Occipital lobe (tissue), 2 donors: Measurements from ENCODE around the gene GLI2. TPM values are rescaled to one million over a fixed set of nuclear protein-coding genes. Genes with fewer than 3 reads are reported as not detected.

Source experiments
- DNase-seq: peaks from one replicate; lab custom pipeline; 2025; lab: John Stamatoyannopoulos, UW
- total RNA-seq: library from RNA; depleted of rRNA; stranded (reverse); fragments of >200 nt; gene quantifications from one replicate; pipeline ENCODE4 v1.2.3, GENCODE V29; 2014

The GLI2 gene
- total RNA-seq, 1 donor from 2014 or later, result 2.8 TPM

GRCh38 chr2:120737340-120738101 is 1.9 kb downstream of the GLI2 start:
- DNase-seq, result no peak

- no peak for DNase-seq
Observed at GRCh38 chr2:120738117-120738516, 2.4 kb downstream of the GLI2 start.

DNA sequence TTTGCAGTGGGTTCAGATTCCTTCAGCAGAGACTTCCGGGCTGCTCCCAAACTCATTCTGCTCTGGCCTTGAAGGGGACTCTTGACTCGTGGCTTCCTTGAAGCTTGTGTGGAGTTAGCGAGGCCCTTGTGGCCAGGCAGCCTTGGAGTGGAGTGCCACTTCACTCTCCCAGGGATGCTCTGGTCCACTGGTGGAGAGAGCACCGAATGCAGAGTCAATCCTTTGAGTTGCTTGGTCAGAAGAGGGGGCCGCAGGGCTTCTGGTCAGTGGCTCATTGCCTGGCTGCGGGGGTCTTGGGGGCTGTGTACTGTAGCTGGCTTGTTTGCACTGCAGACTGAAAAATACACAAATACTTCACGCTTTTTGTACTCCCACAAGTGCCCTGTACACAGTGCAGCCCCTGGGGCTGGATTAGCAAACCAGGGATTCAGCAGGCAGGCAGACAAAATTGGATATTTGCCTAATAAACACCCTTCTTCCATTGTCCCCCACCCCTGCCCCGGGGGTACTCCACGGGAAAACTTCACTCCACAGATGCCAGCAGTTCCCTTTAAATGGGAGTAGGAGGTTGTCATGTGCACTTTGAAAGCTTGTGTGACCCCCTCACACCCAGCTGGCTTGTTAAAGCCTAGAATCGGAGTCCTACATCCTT is 3.2 kb downstream of the GLI2 start:
- no peak for DNase-seq

DNA sequence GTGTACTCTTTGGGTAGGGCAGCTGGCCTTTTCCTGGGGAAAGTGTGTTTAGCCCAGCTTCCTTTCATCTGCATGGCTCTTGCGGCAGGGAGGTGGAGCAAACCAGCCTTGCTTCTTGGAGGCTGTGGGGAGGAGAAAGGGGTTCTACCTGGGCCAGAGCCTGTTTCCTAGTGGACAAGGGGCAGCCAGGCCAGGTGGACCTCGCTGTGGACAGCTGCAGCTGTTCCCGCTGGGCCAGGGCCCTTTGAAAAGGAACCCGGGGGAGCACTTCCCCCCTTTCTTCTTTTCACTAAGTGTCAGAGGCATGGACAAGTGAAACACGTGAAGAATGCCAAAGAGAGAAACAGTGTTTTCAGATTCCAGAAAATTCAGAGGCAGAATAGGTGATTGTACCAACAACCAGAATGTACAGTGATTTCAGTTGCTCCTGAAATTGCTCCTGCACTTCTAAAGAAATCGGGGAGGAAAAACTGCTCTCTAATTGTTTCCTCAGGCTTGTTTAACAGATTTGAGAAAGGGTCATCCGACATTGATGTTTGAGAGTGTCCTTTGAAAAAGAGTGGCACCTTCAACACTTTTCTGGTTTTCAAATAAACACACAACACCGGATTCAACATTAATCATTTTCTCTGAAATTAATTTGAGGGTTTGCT is 3.9 kb downstream of the GLI2 start:
- no peak for DNase-seq

- no peak for DNase-seq
Observed at GRCh38 chr2:120740375-120740764, 4.7 kb downstream of the GLI2 start.

GRCh38 chr2:120740765-120741524 is 5.3 kb downstream of the GLI2 start:
- DNase-seq, result no peak

DNA sequence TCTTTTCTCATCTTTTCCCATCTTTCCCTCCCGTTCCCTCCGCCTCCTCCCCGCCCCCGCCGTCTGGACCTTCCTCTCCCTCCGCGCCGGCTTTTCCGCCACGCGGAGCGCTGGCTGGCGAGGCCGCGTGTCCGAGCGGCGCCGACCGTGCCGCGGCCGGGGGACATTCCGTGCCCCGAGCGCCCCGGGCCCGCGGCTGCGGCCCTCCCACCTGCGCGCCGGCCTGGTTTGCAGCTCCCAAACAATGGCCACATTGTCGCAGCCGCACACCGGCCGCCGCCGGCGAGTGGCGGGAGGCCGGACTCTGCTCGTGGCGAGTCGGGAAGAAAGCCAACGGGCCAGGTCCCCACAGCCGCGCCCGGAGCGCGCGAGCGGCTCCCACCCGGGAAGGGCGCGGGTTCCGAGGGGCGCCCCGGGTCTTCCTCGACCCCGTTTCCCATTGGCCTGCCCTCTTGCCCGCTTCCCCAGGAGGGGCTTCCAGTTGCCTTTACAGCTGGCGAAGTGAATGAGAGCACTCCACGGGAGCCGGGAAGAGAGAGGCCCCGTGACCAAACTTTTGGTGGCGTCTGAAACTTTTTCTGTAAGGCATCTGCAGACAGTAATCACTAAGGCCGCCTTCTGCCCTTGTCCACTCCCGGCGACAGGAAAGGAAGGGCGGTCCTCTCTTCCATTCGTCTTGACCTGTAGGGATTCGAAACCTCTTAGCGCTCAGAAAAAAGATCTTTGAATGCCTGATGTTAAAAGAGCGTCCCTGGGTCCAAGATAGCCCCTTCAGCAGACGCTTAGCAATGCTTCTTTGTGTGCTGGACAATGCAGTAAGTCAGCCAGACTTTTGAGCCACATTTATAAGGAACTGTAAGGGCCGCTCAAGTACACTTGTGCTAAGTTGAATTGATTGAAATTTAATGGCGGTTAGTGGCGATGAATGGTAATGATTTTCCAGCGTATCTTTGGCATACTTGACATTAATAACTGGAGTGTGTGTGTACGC is 6.2 kb downstream of the GLI2 start:
- no peak for DNase-seq

- DNase-seq, result no peak
Observed at GRCh38 chr2:120743657-120744056, 8.0 kb downstream of the GLI2 start.

DNA sequence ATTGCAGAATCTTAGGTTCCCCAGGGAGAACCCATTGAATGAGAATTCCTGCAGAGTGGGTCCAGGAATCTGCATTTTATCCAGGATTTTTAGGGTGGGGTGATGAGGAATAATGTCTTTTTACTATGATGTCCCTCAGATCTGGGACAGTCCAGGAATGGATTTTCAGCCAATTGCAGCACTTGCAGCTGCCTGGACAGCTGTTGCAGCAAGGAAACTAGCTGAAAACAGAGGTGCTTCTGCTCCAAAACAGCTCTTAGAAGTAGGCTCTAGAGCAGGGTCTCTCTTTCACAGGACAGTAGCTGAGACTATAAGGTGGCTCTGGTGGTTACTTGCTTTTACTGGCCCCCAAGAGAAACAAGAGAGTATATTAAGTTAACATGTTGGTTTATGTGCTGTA is 9.1 kb downstream of the GLI2 start:
- no peak for DNase-seq

GRCh38 chr2:120745420-120746111 is 9.9 kb downstream of the GLI2 start:
- DNase-seq, result no peak

GRCh38 chr2:120746144-120746543 is 10.5 kb downstream of the GLI2 start:
- DNase-seq, result no peak

DNA sequence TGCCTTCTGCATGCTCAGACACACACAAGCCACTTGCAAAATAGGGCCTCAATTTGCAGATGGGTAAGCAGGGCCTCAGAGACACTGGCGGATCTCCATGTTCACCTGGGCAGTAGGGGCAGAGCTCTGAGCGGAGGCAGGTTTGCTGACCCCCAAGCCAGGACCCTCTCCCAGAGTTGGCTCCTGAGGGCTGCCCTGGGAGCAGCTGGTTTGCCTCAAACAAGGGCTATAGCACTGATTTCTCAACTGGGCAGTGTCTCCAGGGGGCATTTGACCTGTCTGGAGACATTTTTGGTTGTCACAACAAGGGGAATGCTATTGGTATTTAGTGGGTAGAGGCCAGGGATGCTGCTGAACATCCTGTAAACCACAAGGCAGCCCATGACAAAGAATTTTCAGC is 11.6 kb downstream of the GLI2 start:
- DNase-seq, result no peak

DNA sequence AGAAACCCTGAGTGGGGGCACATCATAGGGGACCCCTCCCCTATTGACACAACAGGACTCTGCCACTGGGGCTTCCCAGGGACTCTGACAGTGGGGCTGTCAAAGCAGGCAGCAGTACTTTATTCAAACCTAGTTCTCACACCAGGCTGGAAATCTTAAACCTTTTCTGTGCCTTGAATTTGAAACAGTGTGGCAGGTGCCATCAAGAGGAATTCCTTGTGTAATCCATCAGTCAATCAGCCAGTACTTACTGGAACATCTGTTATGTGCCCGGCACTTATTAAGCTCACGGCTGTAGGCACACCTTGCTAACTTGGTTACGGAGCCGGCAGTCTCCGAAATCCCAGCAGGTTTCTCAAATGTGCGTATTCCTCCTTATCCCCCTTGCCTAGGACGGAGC is 12.0 kb downstream of the GLI2 start:
- no peak for DNase-seq

DNA sequence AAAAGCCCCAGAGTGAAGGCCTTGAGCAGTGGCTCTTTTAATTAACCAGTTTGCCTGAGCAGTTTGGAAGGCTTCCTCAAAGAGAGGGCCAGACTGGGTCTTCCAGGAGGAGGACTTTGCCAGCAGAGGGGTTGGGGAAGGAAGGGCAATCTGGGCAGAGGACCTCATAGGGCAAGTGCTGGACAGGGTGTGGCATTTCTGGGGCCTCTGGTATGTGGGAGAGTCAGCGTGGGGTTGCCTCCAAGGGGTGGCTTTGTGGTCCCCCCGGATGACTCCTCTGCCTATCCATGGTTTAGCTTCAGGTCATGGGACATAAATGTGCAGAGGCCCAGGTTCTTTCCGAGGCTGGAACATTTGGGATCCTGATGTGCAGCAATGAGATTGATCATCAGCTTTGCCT is 12.6 kb downstream of the GLI2 start:
- no peak for DNase-seq

DNA sequence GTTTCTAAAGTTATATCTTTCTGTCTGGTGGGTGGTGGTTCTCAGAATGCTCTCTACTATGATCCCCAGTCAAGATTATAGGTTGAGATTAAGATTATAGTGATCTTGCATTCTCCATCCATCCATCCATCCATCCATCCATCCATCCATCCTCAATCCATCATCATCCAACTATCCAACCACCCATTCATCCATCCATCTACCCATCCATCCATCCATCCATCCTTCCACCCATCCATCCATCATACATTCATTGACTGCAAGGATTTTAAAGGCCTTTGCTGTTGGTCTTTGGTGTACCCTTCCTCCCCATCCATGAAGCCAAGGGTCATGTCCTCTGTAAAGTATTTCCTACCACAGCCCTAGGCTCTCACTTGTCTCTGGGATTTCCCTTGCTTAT is 13.1 kb downstream of the GLI2 start:
- no peak for DNase-seq

GRCh38 chr2:120749506-120750431 is 14.1 kb downstream of the GLI2 start:
- no peak for DNase-seq

DNA sequence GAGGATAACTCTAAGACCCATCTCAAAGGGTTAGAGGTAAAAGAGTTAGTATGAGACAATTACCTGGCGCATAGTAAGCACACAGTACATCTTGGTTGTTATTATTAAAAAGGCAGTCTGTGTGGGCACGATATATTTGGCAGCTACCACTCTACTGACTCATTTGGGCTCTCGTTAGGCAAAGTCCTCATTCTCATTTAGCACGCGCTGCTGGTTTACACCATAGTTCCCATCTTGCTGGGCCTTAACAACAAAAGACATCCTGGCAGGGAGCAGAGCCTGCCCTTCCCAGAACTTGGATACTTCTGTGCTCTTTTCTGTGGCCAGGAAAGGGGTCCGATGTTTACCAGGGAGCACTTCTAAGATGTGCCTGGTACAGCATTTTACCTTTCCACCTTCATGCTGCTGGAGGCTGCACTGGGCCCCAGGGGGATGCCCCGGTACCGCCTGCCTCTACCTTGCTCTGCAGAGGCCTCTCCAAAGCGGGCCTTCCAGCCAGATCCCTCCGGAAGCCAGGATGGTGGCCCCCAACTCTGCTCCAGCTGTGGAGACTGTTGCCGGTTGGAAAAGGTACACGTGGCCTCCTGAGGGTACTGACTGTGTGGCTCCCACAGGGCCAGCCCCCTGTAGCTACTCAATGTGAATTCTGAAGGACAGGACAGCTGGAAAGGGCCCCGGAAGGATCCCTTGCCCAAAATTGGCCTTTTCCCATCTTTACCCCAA is 15.0 kb downstream of the GLI2 start:
- no peak for DNase-seq

DNA sequence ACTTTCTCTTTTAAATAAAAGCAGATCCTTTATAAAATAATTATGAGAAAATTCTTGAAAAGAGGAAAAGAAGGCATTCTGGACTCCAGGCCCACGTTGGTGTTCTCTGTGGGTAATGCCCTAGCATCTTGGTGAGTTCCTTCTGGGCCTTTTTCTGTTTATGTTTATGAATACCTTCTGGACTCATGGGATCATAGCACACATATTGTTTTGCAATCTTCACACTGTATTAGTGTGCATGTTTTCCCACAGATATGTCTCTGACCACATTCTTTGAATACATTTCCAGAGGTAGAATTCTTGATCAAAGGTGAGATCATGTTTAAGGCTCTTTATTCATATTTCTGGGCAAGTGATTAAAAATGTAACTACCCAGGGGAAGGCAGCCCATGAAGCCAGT is 15.9 kb downstream of the GLI2 start:
- no peak for DNase-seq
